SK-N-SH (cell line): ENCODE results near the gene PPP2R5D. TPM values are rescaled to one million over a fixed set of nuclear protein-coding genes. Genes with fewer than 3 reads are reported as not detected.

Source experiments
- CTCF ChIA-PET: fragments of 300-600, 350-600 bp; formaldehyde crosslinking; extraction: SDS; loops from one replicate; lab custom pipeline; 2021; lab: Yijun Ruan, JAX
- POLR2A ChIA-PET: fragments of 350-600 bp; sonication (Branson Sonifier 250); formaldehyde crosslinking; extraction: SDS; loops from one replicate; lab custom pipeline; 2020; ENCODE audit warnings: antibody characterized with exemption, inconsistent platforms; lab: Yijun Ruan, JAX
- DNase-seq: peaks from one replicate; pipeline ENCODE4 v3.0.0; 2012
- H2AFZ ChIP-seq: fragments of 200-600 bp; sonication (generic); 2 replicates; pipeline ENCODE4 v1.8.1; 2016; ENCODE audit warnings: antibody characterized with exemption, mild to moderate bottlenecking, low read depth
- H3F3A ChIP-seq: fragments of 200-600 bp; sonication (generic); replicated peaks from 2 replicates; pipeline ENCODE3; 2016; ENCODE audit warnings: antibody characterized with exemption, mild to moderate bottlenecking; ENCODE audit not compliant: insufficient read depth
- H3K27ac ChIP-seq, 2 experiments: fragments of 200-500 bp in 1 of 2; fragments of 200-600 bp in 1 of 2; sonication (Bioruptor generic) in 1 of 2; sonication (generic), shearing (Covaris generic) in 1 of 2; 2 replicates each; pipeline versions ENCODE4 v1.5.1 to v1.6.1; 2014 to 2016; ENCODE audit warnings: low read depth in 2 of 2, inconsistent platforms in 1 of 2, low read length in 1 of 2, mild to moderate bottlenecking in 1 of 2, mixed read lengths in 1 of 2
- H3K27me3 ChIP-seq: fragments of 200-600 bp; sonication (generic), shearing (Covaris generic); 2 replicates; pipeline ENCODE4 v1.6.1; 2016; ENCODE audit warnings: mixed run types; ENCODE audit not compliant: insufficient read depth
- H3K36me3 ChIP-seq, 2 experiments: fragments of 200-500 bp in 1 of 2; fragments of 200-600 bp in 1 of 2; sonication (Bioruptor generic) in 1 of 2; sonication (generic) in 1 of 2; replicated peaks in 1 of 2; 2 replicates each; pipeline versions ENCODE3 to v1.5.1; 2014 to 2016; ENCODE audit warnings: low read length in 1 of 2, mild to moderate bottlenecking in 1 of 2; ENCODE audit not compliant: insufficient read depth in 2 of 2, control insufficient read depth in 1 of 2
- H3K4me1 ChIP-seq, 2 experiments: fragments of 200-500 bp in 1 of 2; fragments of 200-600 bp in 1 of 2; sonication (Bioruptor generic) in 1 of 2; sonication (generic), shearing (Covaris generic) in 1 of 2; 2 replicates each; pipeline versions ENCODE4 v1.5.1 to v1.6.1; 2014 to 2016; ENCODE audit warnings: low read depth in 1 of 2, low read length in 1 of 2, mixed run types in 1 of 2; ENCODE audit not compliant: insufficient read depth in 2 of 2, control insufficient read depth in 1 of 2
- H3K4me2 ChIP-seq: fragments of 200-600 bp; sonication (generic), shearing (Covaris generic); 2 replicates; pipeline ENCODE4 v1.6.1; 2017; ENCODE audit warnings: mixed run types
- H3K4me3 ChIP-seq, 2 experiments: fragments of 200-500 bp in 1 of 2; fragments of 200-600 bp in 1 of 2; sonication (Bioruptor generic) in 1 of 2; sonication (generic), shearing (Covaris generic) in 1 of 2; 2 replicates each; pipeline versions ENCODE4 v1.5.1 to v1.8.1; 2014 to 2016; ENCODE audit warnings: low read depth in 2 of 2, inconsistent platforms in 1 of 2, low read length in 1 of 2, mild to moderate bottlenecking in 1 of 2, mixed read lengths in 1 of 2, moderate library complexity in 1 of 2
- H3K79me2 ChIP-seq: fragments of 200-600 bp; sonication (generic); 2 replicates; pipeline ENCODE4 v1.8.1; 2017; ENCODE audit warnings: mild to moderate bottlenecking; ENCODE audit not compliant: insufficient read depth
- H3K9ac ChIP-seq: fragments of 200-600 bp; sonication (generic); 2 replicates; pipeline ENCODE4 v1.6.1; 2017; ENCODE audit warnings: mixed run types
- H3K9me2 ChIP-seq: fragments of 200-600 bp; sonication (generic); 2 replicates; pipeline ENCODE4 v1.6.1; 2017; ENCODE audit warnings: mixed run types
- H3K9me3 ChIP-seq: fragments of 200-600 bp; sonication (generic); 2 replicates; pipeline ENCODE4 v1.6.1; 2017; ENCODE audit warnings: mixed run types, mild to moderate bottlenecking, moderate library complexity
- H4K20me1 ChIP-seq: fragments of 200-600 bp; sonication (generic); 2 replicates; pipeline ENCODE4 v1.6.1; 2017; ENCODE audit warnings: mild to moderate bottlenecking, mixed run types; ENCODE audit not compliant: insufficient read depth
- ELF1 ChIP-seq: IDR thresholded peaks from 2 replicates; pipeline ENCODE4 v1.4.0; 2012
- EZH2phosphoT487 ChIP-seq: fragments of 200-600 bp; sonication (generic); IDR thresholded peaks from 2 replicates; pipeline ENCODE4 v1.6.1; 2017; ENCODE audit warnings: low read depth, mixed run types, mild to moderate bottlenecking, antibody characterized with exemption, moderate library complexity, borderline replicate concordance
- FOXJ3 ChIP-seq: sonication (generic); formaldehyde crosslinking; IDR thresholded peaks from 2 replicates; pipeline ENCODE4 v1.5.1; 2020; ENCODE audit warnings: mild to moderate bottlenecking, missing genetic modification reagents
- GABPA ChIP-seq: IDR thresholded peaks from 2 replicates; pipeline ENCODE4 v1.4.0; 2012; ENCODE audit warnings: low read depth, mild to moderate bottlenecking
- MEF2A ChIP-seq: IDR thresholded peaks from 2 replicates; pipeline ENCODE4 v1.4.0; 2012; ENCODE audit warnings: low read depth, borderline replicate concordance
- NRF1 ChIP-seq: IDR thresholded peaks from 2 replicates; pipeline ENCODE4 v1.6.1; 2012; ENCODE audit warnings: low read depth, mild to moderate bottlenecking, low read length
- RCOR1 ChIP-seq: fragments of 150-350 bp; IDR thresholded peaks from 2 replicates; pipeline ENCODE4 v1.6.1; 2017; ENCODE audit warnings: antibody characterized with exemption, low read length
- RXRA ChIP-seq: IDR thresholded peaks from 2 replicates; pipeline ENCODE4 v1.4.0; 2012; ENCODE audit warnings: low read depth, mild to moderate bottlenecking, borderline replicate concordance
- SIN3A ChIP-seq: IDR thresholded peaks from 2 replicates; pipeline ENCODE4 v1.6.1; 2012; ENCODE audit warnings: low read depth, mild to moderate bottlenecking, low read length, moderate library complexity, borderline replicate concordance
- SMC3 ChIP-seq: IDR thresholded peaks from 2 replicates; pipeline ENCODE4 v1.6.1; 2012; ENCODE audit warnings: low read depth, low read length, improper control_type of control experiment
- TAF1 ChIP-seq: IDR thresholded peaks from 2 replicates; pipeline ENCODE4 v1.6.1; 2012; ENCODE audit warnings: low read depth, mild to moderate bottlenecking, low read length, moderate library complexity, borderline replicate concordance
- YY1 ChIP-seq: IDR thresholded peaks from 2 replicates; pipeline ENCODE4 v1.4.0; 2012; ENCODE audit warnings: low read depth, mild to moderate bottlenecking
- WGBS: methylation state at CpG from one replicate; pipeline ENCODE4 v1.1.6; 2017; ENCODE audit warnings: low lambda C conversion rate; 5-methylcytosine and 5-hydroxymethylcytosine counted together
- polyA plus RNA-seq, 3 experiments: library from polyadenylated mRNA; depleted of rRNA; stranded (reverse); fragments of >200 nt; gene quantifications; 2 replicates each; pipeline ENCODE4 v1.2.3, GENCODE V29; 2012
- TF ChIP-seq, protein P1 (sequence below): fragments of 150-350 bp; IDR thresholded peaks from 2 replicates; pipeline ENCODE4 v1.6.1; 2017; ENCODE audit warnings: antibody characterized with exemption, low read length, low read depth, borderline replicate concordance
- TF ChIP-seq, protein P2 (sequence below): IDR thresholded peaks from 2 replicates; pipeline ENCODE4; 2012
- TF ChIP-seq, protein P3 (sequence below): IDR thresholded peaks from 2 replicates; pipeline ENCODE4 v1.6.1; 2012; ENCODE audit warnings: mild to moderate bottlenecking, low read depth, low read length, moderate library complexity
- TF ChIP-seq, protein P4 (sequence below): fragments of 150-350 bp; IDR thresholded peaks from 2 replicates; pipeline ENCODE4 v1.6.1; 2016; ENCODE audit warnings: mild to moderate bottlenecking, low read depth, low read length
- TF ChIP-seq, protein P5 (sequence below): fragments of 200-600 bp; sonication (generic); IDR thresholded peaks from 2 replicates; pipeline ENCODE4 v1.6.1; 2017; ENCODE audit warnings: antibody characterized with exemption, mild to moderate bottlenecking, moderate library complexity

Gene PPP2R5D
- polyA plus RNA-seq, 1 of the 3 experiments (the other 2 are of a cell fraction), result 37.6 TPM

DNA sequence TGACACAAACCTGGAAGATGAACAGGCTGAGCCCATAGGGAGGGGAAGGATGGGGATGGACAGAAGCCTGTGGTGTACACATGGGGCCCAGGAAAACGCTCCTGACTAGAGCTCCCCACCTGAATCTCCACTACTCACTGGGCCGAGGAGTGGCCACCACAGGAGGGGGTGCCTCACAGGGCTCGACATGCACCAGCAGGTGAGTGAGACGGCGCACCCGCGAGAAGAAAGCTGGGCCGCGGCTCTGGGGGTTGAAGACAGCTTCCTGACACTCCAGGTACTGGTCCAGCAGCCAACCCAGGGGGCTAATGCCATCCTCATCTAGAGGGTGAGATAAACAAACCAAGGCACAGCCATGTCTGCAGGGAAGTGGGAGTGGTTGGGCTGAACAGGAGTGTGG lies 58.9 kb downstream of the PPP2R5D start:
- Histone ChIP-seq H3K9ac (no peak overlapping the region), H3K79me2 (no peaks in the 10 kb centered on the region), H2AFZ (no peak overlapping the region), H4K20me1 (no peaks in the 10 kb centered on the region), H3K9me3 (no peaks in the 10 kb centered on the region), H3K27ac (no peak overlapping the region), H3K27me3 (no peaks in the 10 kb centered on the region), H3K9me2 (no peaks in the 10 kb centered on the region), H3K4me1 (no peaks in the 10 kb centered on the region), H3K36me3 (peaks cover 19 to 75% of the 10 kb centered on the region in 2 experiments), H3F3A (no peaks in the 10 kb centered on the region), H3K4me2 (no peak overlapping the region), H3K4me3 (no peak overlapping the region)
- 97% methylated on average over 9 of the region's 9 CpGs for WGBS
- TF ChIP-seq YY1 (no peak), SMC3 (no peak), NRF1 (no peak)
- TF ChIP-seq, protein P1, sequence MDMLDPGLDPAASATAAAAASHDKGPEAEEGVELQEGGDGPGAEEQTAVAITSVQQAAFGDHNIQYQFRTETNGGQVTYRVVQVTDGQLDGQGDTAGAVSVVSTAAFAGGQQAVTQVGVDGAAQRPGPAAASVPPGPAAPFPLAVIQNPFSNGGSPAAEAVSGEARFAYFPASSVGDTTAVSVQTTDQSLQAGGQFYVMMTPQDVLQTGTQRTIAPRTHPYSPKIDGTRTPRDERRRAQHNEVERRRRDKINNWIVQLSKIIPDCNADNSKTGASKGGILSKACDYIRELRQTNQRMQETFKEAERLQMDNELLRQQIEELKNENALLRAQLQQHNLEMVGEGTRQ, result no peak
- TF ChIP-seq, protein P2, sequence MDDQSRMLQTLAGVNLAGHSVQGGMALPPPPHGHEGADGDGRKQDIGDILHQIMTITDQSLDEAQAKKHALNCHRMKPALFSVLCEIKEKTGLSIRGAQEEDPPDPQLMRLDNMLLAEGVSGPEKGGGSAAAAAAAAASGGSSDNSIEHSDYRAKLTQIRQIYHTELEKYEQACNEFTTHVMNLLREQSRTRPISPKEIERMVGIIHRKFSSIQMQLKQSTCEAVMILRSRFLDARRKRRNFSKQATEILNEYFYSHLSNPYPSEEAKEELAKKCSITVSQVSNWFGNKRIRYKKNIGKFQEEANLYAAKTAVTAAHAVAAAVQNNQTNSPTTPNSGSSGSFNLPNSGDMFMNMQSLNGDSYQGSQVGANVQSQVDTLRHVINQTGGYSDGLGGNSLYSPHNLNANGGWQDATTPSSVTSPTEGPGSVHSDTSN, result no peak
- TF ChIP-seq, protein P3, sequence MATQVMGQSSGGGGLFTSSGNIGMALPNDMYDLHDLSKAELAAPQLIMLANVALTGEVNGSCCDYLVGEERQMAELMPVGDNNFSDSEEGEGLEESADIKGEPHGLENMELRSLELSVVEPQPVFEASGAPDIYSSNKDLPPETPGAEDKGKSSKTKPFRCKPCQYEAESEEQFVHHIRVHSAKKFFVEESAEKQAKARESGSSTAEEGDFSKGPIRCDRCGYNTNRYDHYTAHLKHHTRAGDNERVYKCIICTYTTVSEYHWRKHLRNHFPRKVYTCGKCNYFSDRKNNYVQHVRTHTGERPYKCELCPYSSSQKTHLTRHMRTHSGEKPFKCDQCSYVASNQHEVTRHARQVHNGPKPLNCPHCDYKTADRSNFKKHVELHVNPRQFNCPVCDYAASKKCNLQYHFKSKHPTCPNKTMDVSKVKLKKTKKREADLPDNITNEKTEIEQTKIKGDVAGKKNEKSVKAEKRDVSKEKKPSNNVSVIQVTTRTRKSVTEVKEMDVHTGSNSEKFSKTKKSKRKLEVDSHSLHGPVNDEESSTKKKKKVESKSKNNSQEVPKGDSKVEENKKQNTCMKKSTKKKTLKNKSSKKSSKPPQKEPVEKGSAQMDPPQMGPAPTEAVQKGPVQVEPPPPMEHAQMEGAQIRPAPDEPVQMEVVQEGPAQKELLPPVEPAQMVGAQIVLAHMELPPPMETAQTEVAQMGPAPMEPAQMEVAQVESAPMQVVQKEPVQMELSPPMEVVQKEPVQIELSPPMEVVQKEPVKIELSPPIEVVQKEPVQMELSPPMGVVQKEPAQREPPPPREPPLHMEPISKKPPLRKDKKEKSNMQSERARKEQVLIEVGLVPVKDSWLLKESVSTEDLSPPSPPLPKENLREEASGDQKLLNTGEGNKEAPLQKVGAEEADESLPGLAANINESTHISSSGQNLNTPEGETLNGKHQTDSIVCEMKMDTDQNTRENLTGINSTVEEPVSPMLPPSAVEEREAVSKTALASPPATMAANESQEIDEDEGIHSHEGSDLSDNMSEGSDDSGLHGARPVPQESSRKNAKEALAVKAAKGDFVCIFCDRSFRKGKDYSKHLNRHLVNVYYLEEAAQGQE, result no peak
- ChIA-PET CTCF (no interaction called here), POLR2A (no interaction called here)
- DNase-seq, result no peak

DNA sequence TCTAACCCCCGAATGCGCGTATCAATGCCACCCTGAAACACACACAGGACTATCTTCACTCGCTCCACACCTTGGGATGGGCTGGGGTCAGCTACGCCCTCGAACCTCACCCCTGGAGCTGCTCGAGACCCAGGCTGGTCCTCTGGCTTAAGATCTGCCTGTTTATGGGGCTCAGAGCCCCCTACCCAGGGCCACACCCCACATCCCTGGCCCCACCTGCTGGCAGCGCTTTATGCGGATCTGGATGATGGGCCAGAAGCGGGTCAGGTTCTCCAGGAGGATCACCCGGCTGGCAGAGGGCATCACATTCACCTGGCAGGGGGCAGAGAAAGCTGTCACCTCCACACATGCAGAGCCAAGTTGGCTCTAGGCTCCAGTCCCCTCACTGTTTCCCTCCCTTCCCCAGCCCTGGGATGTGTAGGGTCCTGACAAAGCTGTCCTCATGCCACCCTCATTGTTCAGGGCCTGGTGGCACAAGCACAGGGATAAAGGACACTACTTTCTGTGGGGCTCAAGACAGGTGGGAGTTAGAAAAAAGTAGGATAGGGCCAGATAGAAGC lies 61.1 kb downstream of the PPP2R5D start:
- no peaks in the 10 kb centered on the region for H3K27me3 ChIP-seq
- WGBS, result 93% methylated on average over 5 of the region's 11 CpGs
- no peaks in the 10 kb centered on the region for H4K20me1 ChIP-seq
- H2AFZ ChIP-seq, result no peak overlapping the region
- H3K4me2 ChIP-seq, result no peak overlapping the region
- H3K4me3 ChIP-seq, result no peak overlapping the region
- H3K9me2 ChIP-seq, result no peaks in the 10 kb centered on the region
- H3K9ac ChIP-seq, result no peak overlapping the region
- ChIA-PET CTCF (interaction anchor here (0.5 to 1.2 kb wide), 4 partner anchors 9 to 97 kb away, joined by 3 read pairs; partner anchors contain the start of gene CUL7), POLR2A (no interaction called here)
- H3K79me2 ChIP-seq, result no peaks in the 10 kb centered on the region; the same call in 1 of the 2 replicates
- peaks cover 18 to 74% of the 10 kb centered on the region in 2 experiments for H3K36me3 ChIP-seq
- H3F3A ChIP-seq, result no peaks in the 10 kb centered on the region
- H3K9me3 ChIP-seq, result no peaks in the 10 kb centered on the region
- H3K4me1 ChIP-seq, result no peaks in the 10 kb centered on the region
- no peak overlapping the region for H3K27ac ChIP-seq
- no peak for TF ChIP-seq FOXJ3
- no peak for TF ChIP-seq RCOR1
- no peak for TF ChIP-seq SIN3A
- TF ChIP-seq, protein P4, sequence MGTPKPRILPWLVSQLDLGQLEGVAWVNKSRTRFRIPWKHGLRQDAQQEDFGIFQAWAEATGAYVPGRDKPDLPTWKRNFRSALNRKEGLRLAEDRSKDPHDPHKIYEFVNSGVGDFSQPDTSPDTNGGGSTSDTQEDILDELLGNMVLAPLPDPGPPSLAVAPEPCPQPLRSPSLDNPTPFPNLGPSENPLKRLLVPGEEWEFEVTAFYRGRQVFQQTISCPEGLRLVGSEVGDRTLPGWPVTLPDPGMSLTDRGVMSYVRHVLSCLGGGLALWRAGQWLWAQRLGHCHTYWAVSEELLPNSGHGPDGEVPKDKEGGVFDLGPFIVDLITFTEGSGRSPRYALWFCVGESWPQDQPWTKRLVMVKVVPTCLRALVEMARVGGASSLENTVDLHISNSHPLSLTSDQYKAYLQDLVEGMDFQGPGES, result no peak
- TF ChIP-seq MEF2A, result no peak
- TF ChIP-seq, protein P5, sequence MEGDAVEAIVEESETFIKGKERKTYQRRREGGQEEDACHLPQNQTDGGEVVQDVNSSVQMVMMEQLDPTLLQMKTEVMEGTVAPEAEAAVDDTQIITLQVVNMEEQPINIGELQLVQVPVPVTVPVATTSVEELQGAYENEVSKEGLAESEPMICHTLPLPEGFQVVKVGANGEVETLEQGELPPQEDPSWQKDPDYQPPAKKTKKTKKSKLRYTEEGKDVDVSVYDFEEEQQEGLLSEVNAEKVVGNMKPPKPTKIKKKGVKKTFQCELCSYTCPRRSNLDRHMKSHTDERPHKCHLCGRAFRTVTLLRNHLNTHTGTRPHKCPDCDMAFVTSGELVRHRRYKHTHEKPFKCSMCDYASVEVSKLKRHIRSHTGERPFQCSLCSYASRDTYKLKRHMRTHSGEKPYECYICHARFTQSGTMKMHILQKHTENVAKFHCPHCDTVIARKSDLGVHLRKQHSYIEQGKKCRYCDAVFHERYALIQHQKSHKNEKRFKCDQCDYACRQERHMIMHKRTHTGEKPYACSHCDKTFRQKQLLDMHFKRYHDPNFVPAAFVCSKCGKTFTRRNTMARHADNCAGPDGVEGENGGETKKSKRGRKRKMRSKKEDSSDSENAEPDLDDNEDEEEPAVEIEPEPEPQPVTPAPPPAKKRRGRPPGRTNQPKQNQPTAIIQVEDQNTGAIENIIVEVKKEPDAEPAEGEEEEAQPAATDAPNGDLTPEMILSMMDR, result no peak
- no peak for TF ChIP-seq TAF1
- TF ChIP-seq GABPA, result no peak
- no peak for TF ChIP-seq ELF1
- no peak for TF ChIP-seq RXRA
- no peak for TF ChIP-seq EZH2phosphoT487
- DNase-seq, result no peak
